ENCODE data around the gene NID1. TPM values are rescaled to one million over a fixed set of nuclear protein-coding genes. Genes with fewer than 3 reads are reported as not detected.

The NID1 gene, protein sequence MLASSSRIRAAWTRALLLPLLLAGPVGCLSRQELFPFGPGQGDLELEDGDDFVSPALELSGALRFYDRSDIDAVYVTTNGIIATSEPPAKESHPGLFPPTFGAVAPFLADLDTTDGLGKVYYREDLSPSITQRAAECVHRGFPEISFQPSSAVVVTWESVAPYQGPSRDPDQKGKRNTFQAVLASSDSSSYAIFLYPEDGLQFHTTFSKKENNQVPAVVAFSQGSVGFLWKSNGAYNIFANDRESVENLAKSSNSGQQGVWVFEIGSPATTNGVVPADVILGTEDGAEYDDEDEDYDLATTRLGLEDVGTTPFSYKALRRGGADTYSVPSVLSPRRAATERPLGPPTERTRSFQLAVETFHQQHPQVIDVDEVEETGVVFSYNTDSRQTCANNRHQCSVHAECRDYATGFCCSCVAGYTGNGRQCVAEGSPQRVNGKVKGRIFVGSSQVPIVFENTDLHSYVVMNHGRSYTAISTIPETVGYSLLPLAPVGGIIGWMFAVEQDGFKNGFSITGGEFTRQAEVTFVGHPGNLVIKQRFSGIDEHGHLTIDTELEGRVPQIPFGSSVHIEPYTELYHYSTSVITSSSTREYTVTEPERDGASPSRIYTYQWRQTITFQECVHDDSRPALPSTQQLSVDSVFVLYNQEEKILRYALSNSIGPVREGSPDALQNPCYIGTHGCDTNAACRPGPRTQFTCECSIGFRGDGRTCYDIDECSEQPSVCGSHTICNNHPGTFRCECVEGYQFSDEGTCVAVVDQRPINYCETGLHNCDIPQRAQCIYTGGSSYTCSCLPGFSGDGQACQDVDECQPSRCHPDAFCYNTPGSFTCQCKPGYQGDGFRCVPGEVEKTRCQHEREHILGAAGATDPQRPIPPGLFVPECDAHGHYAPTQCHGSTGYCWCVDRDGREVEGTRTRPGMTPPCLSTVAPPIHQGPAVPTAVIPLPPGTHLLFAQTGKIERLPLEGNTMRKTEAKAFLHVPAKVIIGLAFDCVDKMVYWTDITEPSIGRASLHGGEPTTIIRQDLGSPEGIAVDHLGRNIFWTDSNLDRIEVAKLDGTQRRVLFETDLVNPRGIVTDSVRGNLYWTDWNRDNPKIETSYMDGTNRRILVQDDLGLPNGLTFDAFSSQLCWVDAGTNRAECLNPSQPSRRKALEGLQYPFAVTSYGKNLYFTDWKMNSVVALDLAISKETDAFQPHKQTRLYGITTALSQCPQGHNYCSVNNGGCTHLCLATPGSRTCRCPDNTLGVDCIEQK
- total RNA-seq (ENCODE audit: low replicate concordance) = 32.5 and 42.7 TPM in 2 replicates

DNA sequence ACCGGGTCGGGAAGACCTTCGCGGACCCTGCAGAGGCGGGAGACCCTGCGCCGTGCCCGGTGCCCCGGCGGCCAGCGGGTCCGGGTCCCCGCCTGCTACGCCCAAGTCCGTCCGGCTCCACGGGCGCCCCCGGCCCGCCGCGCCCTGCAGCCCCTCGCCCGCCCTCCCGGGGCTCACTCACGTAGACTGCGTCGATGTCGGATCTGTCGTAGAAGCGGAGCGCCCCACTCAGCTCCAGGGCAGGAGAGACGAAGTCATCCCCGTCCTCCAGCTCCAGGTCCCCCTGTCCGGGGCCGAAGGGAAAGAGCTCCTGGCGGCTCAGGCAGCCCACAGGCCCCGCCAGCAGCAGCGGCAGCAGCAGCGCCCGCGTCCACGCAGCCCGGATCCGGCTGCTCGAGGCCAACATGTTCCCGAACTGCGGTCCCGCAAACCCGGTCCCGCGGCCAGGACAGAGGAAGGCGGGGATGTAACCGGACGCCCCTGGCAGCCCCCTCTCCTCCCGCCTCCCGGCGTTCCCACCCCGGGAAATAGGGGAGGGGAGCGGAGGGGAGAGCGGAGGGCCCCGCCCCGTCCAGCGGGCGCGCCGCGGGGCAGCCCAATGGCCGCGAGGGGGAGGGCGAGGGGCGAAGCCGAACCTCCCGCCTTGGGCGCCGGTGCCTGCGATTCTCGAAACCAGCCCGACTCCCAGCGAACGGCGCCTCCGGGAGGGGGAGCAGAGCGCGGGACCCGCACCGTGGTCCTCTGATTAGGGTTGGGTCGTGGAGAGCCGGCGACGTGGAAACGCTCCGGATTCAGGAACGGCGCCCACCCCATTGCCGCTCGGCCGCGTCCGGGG is at the start of gene NID1:
Gene NID1 (minus strand): TSS at position 417 of the 835 bp plus-strand sequence. CDS start 11 bp downstream, at position 406.
- peak; percentile 95 for DNase-seq (ENCODE audit: low spot score)
- Mint-ChIP-seq H3K4me3 (peak within 1 kb of the TSS; percentile 90), H3K4me1 (peaks cover 15% of the 10 kb centered on the region), H3K27ac (no peak within 1 kb of the TSS), H3K36me3 (no peaks in the 10 kb centered on the region), H3K27me3 (ENCODE audit: insufficient read depth, low read depth) (peaks cover 19% of the 10 kb centered on the region), H3K9me3 (no peaks in the 10 kb centered on the region)
- Histone ChIP-seq H3K9ac (no peak within 1 kb of the TSS), H3F3A (ENCODE audit: low read depth) (peaks cover 17% of the 10 kb centered on the region), H4K20me1 (ENCODE audit: low read depth) (no peaks in the 10 kb centered on the region), H2AFZ (replicated peaks) (peak within 1 kb of the TSS; percentile 87), H3K27me3 (peaks cover 59% of the 10 kb centered on the region), H3K36me3 (no peaks in the 10 kb centered on the region), H3K9me3 (ENCODE audit: low read depth) (no peaks in the 10 kb centered on the region), H3K4me2 (peak within 1 kb of the TSS; percentile 93), H3K79me2 (ENCODE audit: low read depth) (no peaks in the 10 kb centered on the region), H3K27ac (no peak within 1 kb of the TSS), H3K4me3 (peak within 1 kb of the TSS; percentile 78), H3K4me1 (no peaks in the 10 kb centered on the region)
- TF ChIP-seq EZH2phosphoT487 (IDR thresholded peaks at IDR 0.05) (peak; percentile 59), CTCF (IDR thresholded peaks at IDR 0.05) (peak; percentile 36), EZH2 (IDR thresholded peaks at IDR 0.05) (peak; percentile 75)

- H3K9ac ChIP-seq = no peak overlapping the region
- no peaks in the 10 kb centered on the region for H3K4me1 Mint-ChIP-seq
- H3K36me3 ChIP-seq = no peaks in the 10 kb centered on the region
- H3K27ac ChIP-seq = no peak overlapping the region
- no peaks in the 10 kb centered on the region for H3K27me3 ChIP-seq
- TF ChIP-seq EZH2 (IDR thresholded peaks at IDR 0.05) = no peak
- TF ChIP-seq CTCF (IDR thresholded peaks at IDR 0.05) = no peak
- TF ChIP-seq EZH2phosphoT487 (IDR thresholded peaks at IDR 0.05) = no peak
- no peak overlapping the region for H3K4me2 ChIP-seq
- H3K36me3 Mint-ChIP-seq = no peaks in the 10 kb centered on the region
- H3K79me2 ChIP-seq (ENCODE audit: low read depth) = no peaks in the 10 kb centered on the region
- no peaks in the 10 kb centered on the region for H4K20me1 ChIP-seq (ENCODE audit: low read depth)
- H3K27me3 Mint-ChIP-seq (ENCODE audit: insufficient read depth, low read depth) = peaks cover 6% of the 10 kb centered on the region
- H3F3A ChIP-seq (ENCODE audit: low read depth) = no peaks in the 10 kb centered on the region
- H3K9me3 Mint-ChIP-seq = no peaks in the 10 kb centered on the region
- no peak for DNase-seq (ENCODE audit: low spot score)
- H3K9me3 ChIP-seq (ENCODE audit: low read depth) = no peaks in the 10 kb centered on the region
- no peaks in the 10 kb centered on the region for H3K4me1 ChIP-seq
- no peak overlapping the region for H3K4me3 Mint-ChIP-seq
- H3K27ac Mint-ChIP-seq = no peak overlapping the region
- H3K4me3 ChIP-seq = no peak overlapping the region
- H2AFZ ChIP-seq (replicated peaks) = no peak overlapping the region
Measured at GRCh38 chr1:236114076-236114747, 49.3 kb upstream of the NID1 start.
